GM12891 (cell line): ENCODE measurements around the gene OR10AG1.

Experiments used
- PAX5 ChIP-seq: IDR thresholded peaks from 2 replicates; pipeline ENCODE4 v1.6.1; 2011; ENCODE audit warnings: low read length, moderate library complexity, mild to moderate bottlenecking; ENCODE audit not compliant: insufficient read depth, severe bottlenecking
- POLR2A ChIP-seq: IDR thresholded peaks from 2 replicates; pipeline ENCODE4 v1.6.1; 2011; ENCODE audit warnings: low read depth, low read length, control low read depth
- POLR2AphosphoS5 ChIP-seq: IDR thresholded peaks from 2 replicates; pipeline ENCODE4 v1.6.1; 2011; ENCODE audit warnings: low read depth, low read length, control low read depth
- SPI1 ChIP-seq: IDR thresholded peaks from 2 replicates; pipeline ENCODE4 v1.6.1; 2011; ENCODE audit warnings: low read depth, low read length, control low read depth
- TAF1 ChIP-seq: IDR thresholded peaks from 2 replicates; pipeline ENCODE4 v1.6.1; 2011; ENCODE audit warnings: low read depth, low read length, control low read depth

GRCh38 chr11:56010716-56011115, 41.0 kb upstream of the OR10AG1 start:
- TF ChIP-seq TAF1: no peak
- no peak for TF ChIP-seq POLR2AphosphoS5
- TF ChIP-seq POLR2A: no peak
- no peak for TF ChIP-seq PAX5
- TF ChIP-seq SPI1: no peak
